DMS153 (cell line): Measurements from ENCODE around the gene BGLAP.
"Not testable (repeated sequence)": the region's sequence is repeated elsewhere in the genome, so short reads cannot be mapped to it uniquely, and the experiment has no call there.

ENCODE experiments used
- DNase-seq: peaks from one replicate; lab custom pipeline; 2025; lab: John Stamatoyannopoulos, UW

Gene BGLAP

GRCh38 chr1:156241926-156242325 lies at the start of gene BGLAP:
BGLAP (plus strand) TSS chr1:156242184; CDS start chr1:156242232, 48 bp downstream.
- no peak for DNase-seq

DNA sequence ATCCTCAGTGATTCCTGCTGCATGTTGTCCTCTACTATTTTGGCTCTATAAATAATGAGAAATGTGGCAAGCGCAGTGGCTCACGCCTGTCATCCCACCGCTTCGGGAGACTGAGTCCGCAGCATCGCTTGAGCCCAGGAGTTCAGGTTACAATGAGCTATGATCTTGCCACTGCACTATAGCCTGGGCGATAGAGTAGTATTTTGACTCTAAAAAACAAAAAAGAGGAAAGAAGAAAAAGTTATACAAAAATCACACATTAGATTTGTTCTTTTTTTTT lies 48.8 kb upstream of the BGLAP start:
- DNase-seq, result no peak

- DNase-seq, result peak; percentile 100
Observed at GRCh38 chr1:156193488-156194299, 48.3 kb upstream of the BGLAP start, which contains the start of gene SLC25A44. SLC25A44 (plus strand) TSS chr1:156194104; CDS start chr1:156199848, 5,744 bp downstream.

DNA sequence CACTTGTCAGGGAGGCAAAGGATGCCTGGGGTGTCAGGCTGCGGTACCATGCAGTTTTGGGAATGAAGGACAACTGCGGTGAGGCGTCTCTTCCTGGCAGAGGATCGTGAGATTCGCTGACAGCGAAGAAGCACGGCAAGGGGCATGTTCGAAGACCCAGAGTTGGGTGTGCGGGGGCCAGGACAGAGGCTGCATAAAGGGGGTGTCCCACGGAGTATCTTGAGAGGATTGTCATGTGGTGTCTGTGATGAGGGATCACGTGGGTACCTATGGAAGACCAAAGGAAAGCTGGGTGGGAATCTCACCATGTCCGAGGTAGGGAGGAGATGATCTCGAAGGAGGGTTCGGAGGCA lies 47.7 kb upstream of the BGLAP start:
- no peak for DNase-seq

DNA sequence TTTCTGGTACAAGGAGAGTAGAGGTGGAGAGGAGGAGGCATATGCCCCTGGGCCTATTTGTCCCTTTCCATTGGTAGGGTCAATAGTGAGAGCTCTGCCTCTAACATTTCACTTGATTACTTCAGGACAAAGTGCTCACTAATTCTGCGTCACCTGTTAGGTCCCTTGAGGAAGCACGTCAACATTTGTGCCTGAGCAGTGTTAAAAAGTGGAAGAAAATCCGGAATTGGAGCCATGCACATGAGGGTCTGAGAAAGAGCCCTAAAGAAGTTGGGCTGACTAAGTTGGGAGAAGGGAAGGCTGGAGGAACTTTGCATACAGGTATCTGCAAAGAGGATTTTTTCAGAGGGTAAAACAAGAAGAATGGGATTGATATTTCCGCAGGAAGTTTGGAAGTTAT lies 46.1 kb upstream of the BGLAP start:
- DNase-seq, result no peak

GRCh38 chr1:156196445-156196844 lies 45.5 kb upstream of the BGLAP start:
- no peak for DNase-seq

DNA sequence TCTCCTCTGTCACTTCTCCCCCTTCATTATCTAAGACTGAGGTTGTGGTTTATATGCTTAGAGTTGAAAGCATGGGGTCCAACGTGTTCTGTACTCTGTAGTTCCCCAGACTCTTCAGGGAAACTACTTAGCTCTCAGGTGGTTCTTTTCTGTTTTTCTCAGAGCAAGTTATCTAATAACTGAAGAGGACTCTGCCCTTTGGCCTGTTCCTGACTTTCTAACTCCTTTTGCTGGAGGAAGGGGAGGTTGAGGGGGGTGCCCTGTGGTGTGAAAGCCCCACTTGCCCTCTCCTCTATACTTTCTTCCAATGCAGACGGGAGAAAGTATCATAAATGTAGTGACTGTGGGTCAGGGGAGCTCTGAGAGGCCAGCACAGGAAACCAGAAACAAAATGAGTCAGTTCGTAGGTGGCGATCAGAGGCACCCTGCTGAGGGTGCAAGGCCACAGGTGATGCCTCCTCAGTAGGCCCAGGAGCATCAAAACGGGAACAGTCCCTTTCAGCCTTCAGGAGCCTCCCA lies 43.1 kb upstream of the BGLAP start:
- DNase-seq, result no peak

GRCh38 chr1:156200044-156200443 lies 41.9 kb upstream of the BGLAP start:
- DNase-seq, result no peak

DNA sequence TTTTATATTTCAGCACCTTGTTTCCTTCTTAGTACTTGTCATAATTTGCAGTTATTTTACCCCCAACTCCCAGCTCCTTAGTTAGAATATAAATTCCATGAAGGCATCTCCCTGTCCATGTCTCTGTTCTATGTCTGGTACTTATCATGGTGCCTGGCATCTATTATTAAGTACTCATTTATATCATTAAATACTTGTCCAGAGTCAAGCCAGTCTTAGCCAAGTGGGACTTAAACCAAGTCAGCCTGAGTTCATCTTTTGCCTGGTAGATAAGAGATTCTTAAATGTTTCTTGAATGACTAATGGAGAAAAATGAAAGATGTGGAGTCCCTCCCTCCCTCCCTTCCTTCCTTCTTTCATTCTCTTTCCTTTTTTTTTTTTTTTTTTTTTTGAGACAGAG lies 38.7 kb upstream of the BGLAP start:
- DNase-seq, result no peak

- no peak for DNase-seq
Observed at GRCh38 chr1:156204686-156205085, 37.3 kb upstream of the BGLAP start.

GRCh38 chr1:156211243-156211642 lies 30.7 kb upstream of the BGLAP start:
- no peak for DNase-seq

DNA sequence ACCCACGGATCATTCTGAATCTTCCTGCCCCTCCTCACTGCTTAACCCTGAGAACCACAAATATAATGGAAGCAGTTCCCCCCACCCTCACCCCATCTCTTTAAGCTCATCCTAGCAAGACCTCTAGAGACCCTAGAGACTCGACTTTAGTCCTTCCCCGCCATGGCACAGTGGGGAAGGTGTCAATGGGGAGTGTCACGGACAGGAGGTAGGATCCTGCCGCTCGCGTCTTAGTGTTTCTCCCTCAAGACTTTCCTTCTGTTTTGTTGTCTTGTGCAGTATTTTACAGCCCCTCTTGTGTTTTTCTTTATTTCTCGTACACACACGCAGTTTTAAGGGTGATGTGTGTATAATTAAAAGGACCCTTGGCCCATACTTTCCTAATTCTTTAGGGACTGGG lies 29.9 kb upstream of the BGLAP start:
- no peak for DNase-seq

GRCh38 chr1:156212833-156213643 lies 28.9 kb upstream of the BGLAP start, which contains the start of gene PMF1:
PMF1 (plus strand) TSS chr1:156213007; CDS start chr1:156213016, 9 bp downstream.
- DNase-seq, result peak; percentile 98

GRCh38 chr1:156213644-156213966 lies 28.4 kb upstream of the BGLAP start:
- DNase-seq, result no peak

GRCh38 chr1:156214024-156214748 lies 27.8 kb upstream of the BGLAP start:
- no peak for DNase-seq

GRCh38 chr1:156216361-156217086 lies 25.5 kb upstream of the BGLAP start:
- not testable (repeated sequence) for DNase-seq

DNA sequence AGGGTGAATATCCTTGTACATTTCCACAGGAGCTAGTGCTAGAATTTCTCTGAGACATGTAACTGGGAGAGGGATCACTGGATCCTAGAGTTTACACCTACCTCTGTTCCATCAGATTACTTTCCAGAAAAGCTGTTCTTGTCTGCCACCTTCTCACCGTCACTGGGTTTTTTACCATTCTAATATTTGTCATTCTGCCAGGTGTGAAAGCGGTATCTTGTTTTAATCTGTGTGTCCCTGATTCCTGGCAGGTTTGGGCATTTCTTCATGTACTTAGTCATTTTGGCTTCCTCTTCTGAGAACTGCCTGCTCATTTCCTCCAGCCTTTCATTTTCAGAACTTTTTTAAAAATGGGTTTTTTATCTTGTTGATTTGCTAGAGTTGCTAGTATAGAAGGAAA lies 24.1 kb upstream of the BGLAP start:
- no peak for DNase-seq

DNA sequence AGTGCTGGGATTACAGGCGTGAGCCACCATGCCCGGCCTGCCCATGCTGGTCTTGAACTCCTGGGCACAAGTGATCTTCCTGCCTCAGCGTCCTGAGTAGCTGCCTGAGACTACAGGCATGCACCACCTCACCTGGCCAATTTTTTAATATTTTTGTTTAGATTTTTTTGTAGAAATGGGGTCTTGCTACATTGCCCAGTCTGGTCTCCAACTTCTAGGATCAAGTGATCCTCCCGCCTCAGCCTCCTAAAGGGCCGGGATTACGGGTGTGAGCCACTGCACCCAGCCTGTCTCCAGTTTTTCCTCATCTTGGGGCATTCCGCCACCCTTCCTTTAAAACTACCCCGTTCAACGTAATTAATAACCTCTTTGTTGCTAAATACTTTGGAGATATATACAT lies 21.8 kb upstream of the BGLAP start:
- no peak for DNase-seq

DNA sequence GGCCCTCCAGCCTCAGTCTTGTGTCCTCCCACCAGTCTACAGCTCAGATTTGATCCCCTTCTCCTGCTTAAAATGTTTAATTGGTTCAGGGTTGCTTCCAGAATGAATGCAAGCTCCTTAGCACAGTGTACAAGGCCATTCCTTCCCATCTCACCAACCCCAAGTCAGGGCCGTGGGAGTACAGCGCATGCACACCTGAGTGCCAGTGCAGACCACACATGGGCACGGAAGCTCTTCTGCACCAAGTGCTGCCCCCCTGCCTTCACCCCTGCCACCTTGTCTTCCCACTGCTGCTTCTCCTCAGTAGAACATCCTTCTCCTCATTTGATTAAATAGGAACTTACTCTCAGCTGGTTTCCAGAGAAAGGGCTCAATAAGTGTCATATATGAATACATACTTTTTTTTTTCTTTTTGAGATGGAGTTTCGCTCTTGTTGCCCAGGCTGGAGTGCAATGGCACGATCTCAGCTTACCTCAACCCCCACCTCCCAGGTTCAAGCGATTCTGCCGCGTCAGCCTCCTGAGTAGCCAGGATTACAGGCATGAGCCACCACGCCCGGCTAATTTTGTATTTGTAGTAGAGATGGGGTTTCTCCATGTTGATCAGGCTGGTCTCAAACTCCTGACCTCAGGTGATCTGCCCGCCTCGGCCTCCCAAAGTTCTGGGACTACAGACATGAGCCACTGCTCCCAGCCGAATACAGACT lies 19.8 kb upstream of the BGLAP start:
- DNase-seq, result no peak

- no peak for DNase-seq
Observed at GRCh38 chr1:156225677-156226014, 16.3 kb upstream of the BGLAP start.

DNA sequence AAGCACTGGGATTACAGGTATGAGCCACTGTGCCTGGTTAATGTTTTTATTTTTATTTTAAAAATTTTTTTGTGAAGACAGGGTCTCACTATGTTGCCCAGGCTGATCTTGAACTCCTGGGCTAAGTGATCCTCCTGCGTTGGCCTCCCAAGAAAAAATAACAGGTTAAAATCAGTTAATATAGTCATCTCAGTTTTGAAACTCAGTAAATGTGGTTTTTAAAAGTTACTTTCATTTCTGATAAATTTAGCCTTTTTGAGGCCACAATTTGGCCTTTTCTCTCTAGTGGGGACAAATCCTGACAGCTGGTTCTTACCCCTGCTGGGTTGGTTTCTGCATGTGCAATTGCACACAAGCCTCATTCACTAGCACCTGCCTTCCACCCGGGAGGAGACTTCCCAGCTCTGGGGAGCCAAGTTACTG lies 15.9 kb upstream of the BGLAP start:
- no peak for DNase-seq
